HG02981 (cell line): Measurements from ENCODE around the gene FBLIM1.
A peak's percentile ranks its signal among the peaks of the same experiment; 100 is the strongest.
"Not testable (repeated sequence)": the region's sequence is repeated elsewhere in the genome, so short reads cannot be mapped to it uniquely, and the experiment has no call there.

Source experiments
- ATAC-seq: cut with Tn5 transposase; IDR thresholded peaks from one replicate; pipeline ENCODE4 v1.9.1; 2021; ENCODE audit warnings: mild to moderate bottlenecking, moderate library complexity; ENCODE audit not compliant: unreplicated experiment

FBLIM1 gene

GRCh38 chr1:15803380-15803779 is 44.8 kb downstream of the FBLIM1 start:
- no peak for ATAC-seq

- ATAC-seq, result no peak
Observed at GRCh38 chr1:15804060-15804459, 45.5 kb downstream of the FBLIM1 start.

DNA sequence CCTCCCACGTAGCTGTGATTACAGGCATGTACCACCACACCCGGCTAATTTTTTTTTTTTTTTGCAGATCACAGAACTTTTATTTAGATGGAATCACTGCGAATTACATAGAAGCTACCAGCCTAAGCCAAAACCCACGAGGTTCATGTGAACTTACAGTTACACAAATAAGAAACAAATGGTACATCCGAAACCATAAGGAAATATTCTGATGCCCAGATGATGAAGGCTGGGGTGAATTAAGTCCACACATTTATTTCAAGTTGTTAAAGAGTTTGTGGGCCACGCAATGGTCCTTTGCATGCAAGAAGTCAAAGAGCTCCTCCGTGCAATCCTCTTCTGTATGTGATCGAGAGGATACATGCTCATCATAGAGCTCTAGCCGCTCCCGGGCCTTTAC is 48.5 kb downstream of the FBLIM1 start:
- no peak for ATAC-seq

- ATAC-seq, result not testable (repeated sequence)
Observed at GRCh38 chr1:15807549-15807948, 49.0 kb downstream of the FBLIM1 start, which contains the start of gene UQCRHL. Gene UQCRHL (minus strand): TSS chr1:15807649. CDS start chr1:15807649, 0 bp downstream.

GRCh38 chr1:15808955-15809354 is 50.4 kb downstream of the FBLIM1 start:
- no peak for ATAC-seq

GRCh38 chr1:15810073-15810472 is 51.5 kb downstream of the FBLIM1 start:
- ATAC-seq, result no peak

DNA sequence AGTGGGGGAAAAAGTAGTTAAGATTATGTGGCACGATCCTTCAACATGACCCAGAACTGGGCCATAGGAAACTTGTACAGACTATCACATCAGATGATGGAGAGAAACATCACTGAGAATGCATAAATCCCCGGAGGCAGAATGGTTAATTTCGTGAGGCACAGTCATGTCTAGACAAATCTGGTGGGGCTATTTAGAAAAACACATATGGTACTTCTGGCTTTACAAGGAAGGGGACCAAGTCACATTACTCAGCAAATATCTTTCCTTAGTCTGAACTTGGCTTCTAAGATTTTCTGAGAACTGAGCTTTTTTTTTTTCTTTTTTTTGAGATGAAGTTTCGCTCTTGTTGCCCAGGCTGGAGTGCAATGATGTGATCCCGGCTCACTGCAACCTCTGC is 58.1 kb downstream of the FBLIM1 start:
- ATAC-seq, result no peak

- no peak for ATAC-seq
Observed at GRCh38 chr1:15820478-15820877, 61.9 kb downstream of the FBLIM1 start.

GRCh38 chr1:15825800-15826199 is 67.2 kb downstream of the FBLIM1 start:
- ATAC-seq, result no peak

GRCh38 chr1:15826810-15827507 is 68.4 kb downstream of the FBLIM1 start:
- ATAC-seq, result no peak

GRCh38 chr1:15827567-15827966 is 69.0 kb downstream of the FBLIM1 start:
- not testable (repeated sequence) for ATAC-seq

DNA sequence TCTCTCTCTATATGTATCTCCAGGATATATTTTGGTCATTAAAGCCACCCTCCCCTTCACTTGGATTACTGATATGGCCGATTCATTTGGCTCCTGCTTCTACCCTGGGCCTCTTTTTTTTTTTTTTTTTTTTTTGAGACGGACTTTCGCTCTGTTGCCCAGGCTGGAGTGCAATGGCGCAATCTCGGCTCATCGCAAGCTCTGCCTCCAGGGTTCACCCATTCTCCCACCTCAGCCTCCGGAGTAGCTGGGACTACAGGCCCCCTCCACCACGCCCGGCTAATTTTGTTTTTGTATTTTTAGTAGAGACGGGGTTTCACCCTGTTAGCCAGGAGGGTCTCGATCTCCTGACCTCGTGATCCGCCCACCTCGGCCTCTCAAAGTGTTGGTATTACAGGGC is 70.3 kb downstream of the FBLIM1 start:
- not testable (repeated sequence) for ATAC-seq

DNA sequence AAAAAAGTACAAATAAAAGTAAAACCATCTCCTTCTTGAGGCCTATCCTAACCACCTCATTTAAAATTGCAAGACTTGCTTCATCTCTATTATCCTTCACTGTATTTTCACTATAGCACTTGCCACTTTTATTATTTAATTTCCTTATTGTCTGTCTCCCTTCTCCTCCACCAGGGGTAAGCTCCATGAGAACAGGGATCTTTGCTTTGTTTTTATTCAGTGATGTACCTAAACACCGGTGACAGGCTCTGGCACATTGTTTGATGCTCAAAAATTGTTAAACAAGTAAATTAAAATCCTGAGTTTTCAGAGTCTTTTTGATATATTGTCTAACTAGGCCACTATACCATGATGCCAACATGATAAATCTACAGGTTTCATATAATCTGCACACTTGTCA is 71.7 kb downstream of the FBLIM1 start:
- ATAC-seq, result no peak

GRCh38 chr1:15833069-15833679 is 74.6 kb downstream of the FBLIM1 start:
- no peak for ATAC-seq

DNA sequence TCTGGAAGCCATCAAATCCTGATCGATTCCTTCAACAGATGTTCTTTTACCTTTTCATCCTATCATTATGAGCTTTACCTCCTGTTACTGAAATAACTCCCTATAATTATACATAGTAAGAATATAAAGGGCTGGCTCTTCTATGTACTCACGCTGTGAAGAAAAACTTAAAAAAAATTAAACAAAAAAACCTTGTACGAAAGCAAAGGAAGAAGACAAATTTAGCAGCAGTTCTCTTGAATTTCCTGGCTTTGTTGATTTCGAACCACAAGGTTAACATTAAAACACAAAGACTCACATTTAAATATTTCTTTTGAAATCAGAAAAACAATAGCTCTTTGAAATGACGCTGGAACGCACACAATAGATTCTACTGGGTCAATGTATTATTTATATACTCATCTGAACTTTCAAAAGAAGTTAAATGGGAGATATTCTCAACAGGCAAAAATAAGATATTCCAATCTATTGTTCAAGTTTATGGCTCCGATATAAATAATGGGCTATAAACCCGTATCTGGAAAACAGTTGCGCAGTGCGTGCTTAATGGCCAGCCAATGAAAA is 75.3 kb downstream of the FBLIM1 start:
- no peak for ATAC-seq

DNA sequence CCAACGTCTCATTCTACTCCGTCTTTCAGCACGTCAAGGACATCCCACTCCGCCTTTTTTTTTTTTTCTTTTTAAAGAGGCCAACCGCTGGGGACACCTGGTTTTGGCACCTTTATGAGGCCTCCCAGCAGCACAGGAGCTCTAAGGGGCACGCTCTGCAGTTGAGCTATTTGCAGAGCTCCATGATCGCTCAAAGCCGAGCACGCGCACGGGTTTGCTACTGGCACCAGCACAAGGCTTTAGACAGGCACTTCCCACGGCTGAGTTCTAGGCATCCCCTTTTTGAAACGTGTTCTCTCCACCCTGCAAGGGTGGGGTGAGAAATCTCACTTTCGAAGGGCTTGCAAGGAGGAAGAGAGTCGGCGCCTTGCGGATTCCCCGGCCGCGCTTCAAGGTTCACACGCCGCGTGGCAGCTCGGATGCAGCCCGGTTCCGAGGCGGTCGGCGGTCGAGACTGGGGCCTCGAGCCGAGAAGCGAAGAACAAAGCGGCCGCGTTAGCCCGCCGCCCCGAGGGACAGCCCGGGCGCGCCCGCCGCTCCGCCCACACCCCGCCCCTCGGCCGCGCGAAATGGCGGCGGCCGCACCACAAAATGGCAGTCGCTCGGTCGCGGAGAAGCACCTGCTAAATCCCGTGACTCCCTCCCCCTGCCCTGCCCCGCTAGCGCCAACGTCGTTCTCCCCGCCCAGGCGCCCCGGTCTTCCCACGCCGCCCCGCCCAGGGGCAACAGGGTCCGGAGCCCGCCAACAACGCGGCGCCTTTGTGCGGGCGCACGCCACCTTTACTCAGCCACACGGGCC is 76.0 kb downstream of the FBLIM1 start:
- peak; percentile 48 for ATAC-seq

DNA sequence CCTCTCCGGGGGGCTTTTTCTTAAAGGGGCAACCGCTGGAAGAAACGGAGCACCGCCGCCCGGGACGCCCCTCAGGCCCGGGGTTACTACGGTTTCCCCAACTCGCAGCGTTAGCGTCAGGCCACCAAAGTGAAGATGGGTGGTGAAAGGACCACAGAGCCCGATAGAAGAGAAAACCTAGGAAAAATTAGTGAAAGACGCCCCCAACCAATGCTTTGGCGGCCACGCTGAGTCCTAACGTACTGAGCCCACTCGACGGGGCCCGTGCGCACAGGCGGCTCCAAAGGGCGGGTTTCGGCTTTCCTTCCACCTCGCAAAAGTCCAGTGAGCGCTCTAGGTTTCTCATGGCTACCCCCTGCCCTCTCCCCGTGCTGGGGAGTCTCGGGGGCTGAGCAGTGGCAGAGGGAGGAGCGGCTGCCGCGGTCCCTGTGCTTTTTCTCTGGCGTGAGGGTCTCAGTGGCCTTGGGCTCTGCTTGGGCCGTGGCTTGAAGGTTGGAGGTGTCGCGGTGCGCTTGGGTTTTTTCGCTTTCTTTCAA is 76.7 kb downstream of the FBLIM1 start:
- ATAC-seq, result peak; percentile 1

DNA sequence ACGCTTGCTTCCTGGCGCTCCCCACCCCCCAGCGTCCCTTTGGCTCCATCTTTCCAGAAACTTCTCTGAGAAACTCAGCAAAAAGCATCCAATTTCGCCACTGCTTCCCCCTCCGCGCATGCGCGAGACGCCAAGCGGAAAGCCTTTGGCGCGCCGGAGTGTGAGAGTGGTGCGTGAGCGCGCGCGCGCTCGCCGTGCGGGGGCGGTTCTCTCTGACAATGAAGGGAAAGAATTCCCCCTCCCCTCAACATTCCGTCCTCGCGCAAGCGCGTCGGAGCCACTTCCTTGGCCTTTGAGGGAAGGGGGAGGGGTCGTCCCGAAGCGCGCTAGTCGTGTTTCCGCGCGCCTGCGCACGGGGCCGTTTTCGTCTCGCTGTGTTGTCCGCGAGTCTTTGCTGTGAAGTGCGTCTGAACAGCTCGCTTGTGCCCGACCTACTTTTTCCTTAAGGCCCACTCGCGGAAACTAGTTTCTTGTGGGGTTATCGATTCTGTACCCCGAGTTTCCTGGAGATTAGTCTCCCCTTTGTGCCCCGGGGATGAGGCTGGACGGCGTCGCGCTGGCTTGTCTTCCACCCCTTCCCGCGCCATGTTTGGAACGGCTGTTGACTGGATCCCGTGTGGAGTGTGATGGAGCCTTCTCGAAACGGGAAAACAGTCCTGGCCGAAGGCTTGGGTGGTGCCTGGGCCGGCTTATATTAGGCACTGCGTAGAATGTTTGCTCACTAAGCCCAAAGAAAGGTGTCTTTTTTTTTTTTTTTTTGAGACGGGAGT is 77.3 kb downstream of the FBLIM1 start:
- ATAC-seq, result peak; percentile 44
